NCI-H146 treated with DMSO at 0.1 percent for 48 hours (cell line): ENCODE results near the gene SEMA3A.
"Not testable (repeated sequence)": the region's sequence is repeated elsewhere in the genome, so short reads cannot be mapped to it uniquely, and the experiment has no call there.

Source experiments
- DNase-seq: peaks from one replicate; lab custom pipeline; 2025; ENCODE audit not compliant: unreplicated experiment; lab: John Stamatoyannopoulos, UW

SEMA3A gene

GRCh38 chr7:84157171-84157570 is 37.4 kb downstream of the SEMA3A start:
- no peak for DNase-seq

GRCh38 chr7:84154991-84155781 is 39.4 kb downstream of the SEMA3A start:
- DNase-seq: no peak

DNA sequence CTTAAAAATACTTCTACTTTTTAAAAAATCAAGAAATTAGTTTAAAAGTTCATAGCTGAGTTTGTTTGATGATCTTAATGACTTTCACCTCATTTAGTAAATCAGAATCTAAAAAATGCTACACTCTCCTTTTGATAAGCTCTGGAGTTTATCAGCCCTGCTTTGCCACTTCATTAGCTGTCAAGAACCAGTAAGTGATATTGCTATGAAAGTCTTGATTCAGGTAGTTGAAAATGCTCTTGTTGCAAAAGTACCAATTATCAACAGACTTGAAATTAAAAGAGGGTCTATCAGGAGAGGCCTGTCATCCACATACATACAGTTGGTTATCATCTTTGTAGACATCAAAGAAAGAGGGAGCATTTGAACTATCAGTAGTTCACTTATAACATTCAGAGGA is 41.6 kb downstream of the SEMA3A start:
- DNase-seq: no peak

- not testable (repeated sequence) for DNase-seq
Observed at GRCh38 chr7:84150370-84150769, 44.2 kb downstream of the SEMA3A start.

- no peak for DNase-seq
Observed at GRCh38 chr7:84149573-84149972, 45.0 kb downstream of the SEMA3A start.

- DNase-seq: no peak
Observed at GRCh38 chr7:84145892-84146291, 48.7 kb downstream of the SEMA3A start.

DNA sequence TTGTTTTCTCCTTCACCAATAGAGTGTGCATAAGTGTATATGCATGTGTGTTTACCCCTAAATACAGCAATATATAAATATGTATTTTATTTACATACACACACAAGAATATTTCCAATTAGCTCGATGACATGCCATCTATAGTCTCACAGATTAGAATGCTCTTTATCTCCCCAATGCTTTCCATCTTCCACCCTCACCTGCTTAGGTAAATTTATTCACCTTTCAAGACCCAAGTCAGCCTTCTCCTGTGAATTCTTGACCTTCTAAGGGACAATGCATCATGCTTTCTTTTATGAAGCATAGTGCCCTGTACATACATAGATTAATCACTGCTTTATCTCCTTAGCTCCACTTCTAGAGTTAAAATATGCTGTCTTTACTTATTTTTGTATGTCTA is 49.7 kb downstream of the SEMA3A start:
- no peak for DNase-seq

DNA sequence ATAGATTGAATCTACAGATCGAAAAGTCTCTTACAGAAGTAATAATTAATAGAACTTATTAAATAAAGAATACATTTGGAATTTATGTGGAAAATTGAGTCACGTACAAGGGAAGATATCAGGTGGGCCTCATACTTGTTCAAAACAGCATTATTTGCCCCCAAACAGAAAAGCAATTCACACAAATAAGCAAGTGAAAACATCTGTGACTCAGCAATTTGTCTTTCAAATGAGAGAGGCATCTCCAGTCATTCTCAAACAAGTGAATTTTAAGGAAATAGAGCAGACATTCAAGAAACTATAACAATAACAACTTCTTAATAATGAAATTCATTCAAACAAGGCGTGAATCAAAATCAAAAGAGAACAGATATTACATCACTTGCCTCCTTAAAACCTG is 50.1 kb downstream of the SEMA3A start:
- no peak for DNase-seq

- no peak for DNase-seq
Observed at GRCh38 chr7:84142726-84143125, 51.9 kb downstream of the SEMA3A start.

DNA sequence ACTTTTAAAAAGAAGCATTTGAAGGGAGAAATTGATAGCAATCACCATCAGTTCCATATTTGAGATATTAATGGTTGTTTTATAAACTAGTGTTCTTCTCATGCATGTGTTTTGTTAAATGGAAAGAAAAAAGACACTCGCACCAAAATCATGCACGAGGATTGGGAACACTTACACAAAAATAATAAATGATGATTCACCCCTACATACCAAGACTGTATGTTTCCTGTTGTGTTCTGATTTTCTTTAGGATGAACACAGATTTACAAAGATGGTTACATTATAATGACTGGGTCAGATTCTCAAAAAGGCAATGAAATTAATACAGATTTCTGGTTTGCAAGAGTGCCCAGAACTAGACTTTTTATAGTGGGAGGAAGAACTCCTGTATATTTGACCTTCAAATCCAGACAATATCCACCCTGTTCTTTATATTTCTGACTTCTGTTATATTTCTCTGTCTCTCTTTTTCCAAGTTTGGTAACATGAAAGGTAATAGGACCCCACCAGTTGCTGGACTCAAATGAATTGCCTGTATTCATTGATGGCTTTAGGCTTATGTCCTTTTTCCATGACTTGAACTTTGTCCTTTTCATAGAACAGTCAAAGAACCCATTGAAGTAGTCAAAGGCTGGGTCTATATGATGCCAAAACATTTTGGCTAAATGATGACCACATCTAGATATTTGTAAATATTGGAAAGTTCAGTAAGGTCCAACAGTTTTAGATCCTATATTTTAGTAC is 54.4 kb downstream of the SEMA3A start:
- DNase-seq: no peak

GRCh38 chr7:84138411-84138810 is 56.2 kb downstream of the SEMA3A start:
- no peak for DNase-seq

GRCh38 chr7:84137812-84138211 is 56.8 kb downstream of the SEMA3A start:
- DNase-seq: no peak

GRCh38 chr7:84136809-84137208 is 57.8 kb downstream of the SEMA3A start:
- DNase-seq: no peak

- no peak for DNase-seq
Observed at GRCh38 chr7:84136336-84136735, 58.3 kb downstream of the SEMA3A start.

DNA sequence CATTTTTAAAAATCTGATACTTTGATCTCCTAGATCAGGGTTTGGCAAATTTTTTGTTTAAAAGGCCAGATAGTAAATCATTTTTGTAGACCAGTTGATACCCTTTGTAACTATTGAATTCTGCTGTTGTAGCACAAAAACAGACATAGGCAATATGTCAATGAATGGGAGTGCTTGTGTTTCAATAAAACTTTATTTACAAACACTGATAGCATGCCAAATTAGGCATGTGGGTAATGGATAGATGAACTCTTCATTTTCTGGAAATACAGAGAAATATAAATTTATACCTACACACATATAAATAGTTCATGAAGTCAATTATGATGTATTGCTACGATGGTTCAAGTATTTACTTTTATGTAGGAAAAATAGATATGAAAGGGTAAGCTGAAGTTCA is 60.4 kb downstream of the SEMA3A start:
- no peak for DNase-seq

GRCh38 chr7:84125654-84126053 is 68.9 kb downstream of the SEMA3A start:
- no peak for DNase-seq

- DNase-seq: no peak
Observed at GRCh38 chr7:84123965-84124547, 70.5 kb downstream of the SEMA3A start.

- DNase-seq: no peak
Observed at GRCh38 chr7:84122582-84123360, 71.8 kb downstream of the SEMA3A start.

GRCh38 chr7:84117304-84117703 is 77.3 kb downstream of the SEMA3A start:
- DNase-seq: no peak

DNA sequence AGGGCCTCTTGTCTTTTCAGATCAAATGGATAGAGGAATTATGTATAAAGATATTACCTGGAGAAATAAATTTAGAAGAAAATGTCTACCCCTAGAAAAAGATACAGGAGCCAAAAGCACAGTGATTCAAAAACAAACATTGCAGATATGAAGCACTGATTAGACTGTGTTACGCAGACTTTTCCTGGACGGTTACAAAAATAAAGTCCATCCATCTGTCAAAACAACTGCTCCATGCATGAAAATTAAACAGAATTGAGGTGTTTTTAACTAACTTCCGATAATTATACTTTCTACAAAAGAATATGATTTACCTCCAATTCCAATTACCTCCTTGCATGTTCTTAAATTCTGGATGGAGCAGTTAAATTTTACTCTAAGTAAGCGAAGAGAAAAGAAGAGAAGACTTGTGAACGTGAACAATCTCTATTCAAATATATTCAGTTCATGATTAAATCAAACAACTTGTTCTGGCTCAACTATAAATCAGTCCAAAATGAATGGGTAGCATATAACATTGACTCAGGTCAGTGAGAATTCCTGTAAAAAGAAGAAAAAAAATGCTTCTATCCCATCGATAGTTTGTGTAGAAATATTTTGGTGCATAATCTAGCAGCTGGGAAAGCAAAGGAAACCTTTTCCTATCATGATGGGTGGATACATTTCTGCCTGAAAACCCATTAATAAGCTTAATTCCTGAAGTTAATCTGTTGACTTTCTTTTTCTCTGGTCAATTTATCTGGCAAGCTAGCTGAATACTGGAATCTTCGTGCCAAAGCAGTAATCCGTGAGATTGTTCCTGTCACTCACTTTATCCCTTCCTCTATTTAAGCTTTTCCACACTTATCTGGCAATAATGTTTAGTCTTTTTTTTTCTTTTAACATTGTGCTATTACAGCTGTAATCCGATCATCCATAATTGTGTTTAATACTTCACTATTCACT is 80.4 kb downstream of the SEMA3A start:
- DNase-seq: no peak
